ENCODE data around the gene HSD17B14.

DNA sequence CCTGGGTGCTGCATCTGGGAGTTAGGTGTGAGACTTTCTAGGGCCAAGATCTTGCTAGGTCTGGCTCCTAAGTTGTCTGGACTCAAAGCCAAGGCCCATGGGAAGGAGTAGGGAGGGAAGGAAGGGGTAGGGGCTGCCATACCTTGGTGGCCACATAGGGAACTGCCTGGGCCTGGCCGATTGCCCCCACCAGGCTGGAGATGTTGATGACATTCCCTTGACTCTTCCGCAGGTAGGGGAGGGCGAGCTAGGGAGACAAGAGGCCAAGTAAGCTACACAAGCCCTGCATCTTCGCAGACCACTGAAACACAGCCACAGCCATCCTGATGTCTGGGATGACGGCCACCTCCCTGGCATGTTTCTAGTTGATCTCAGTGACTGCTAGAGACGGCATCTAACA, 21.4 kb downstream of the HSD17B14 start:
- no peak for TF ChIP-seq POLR2A (IDR thresholded peaks at IDR 0.05)
- TF ChIP-seq, protein P1, sequence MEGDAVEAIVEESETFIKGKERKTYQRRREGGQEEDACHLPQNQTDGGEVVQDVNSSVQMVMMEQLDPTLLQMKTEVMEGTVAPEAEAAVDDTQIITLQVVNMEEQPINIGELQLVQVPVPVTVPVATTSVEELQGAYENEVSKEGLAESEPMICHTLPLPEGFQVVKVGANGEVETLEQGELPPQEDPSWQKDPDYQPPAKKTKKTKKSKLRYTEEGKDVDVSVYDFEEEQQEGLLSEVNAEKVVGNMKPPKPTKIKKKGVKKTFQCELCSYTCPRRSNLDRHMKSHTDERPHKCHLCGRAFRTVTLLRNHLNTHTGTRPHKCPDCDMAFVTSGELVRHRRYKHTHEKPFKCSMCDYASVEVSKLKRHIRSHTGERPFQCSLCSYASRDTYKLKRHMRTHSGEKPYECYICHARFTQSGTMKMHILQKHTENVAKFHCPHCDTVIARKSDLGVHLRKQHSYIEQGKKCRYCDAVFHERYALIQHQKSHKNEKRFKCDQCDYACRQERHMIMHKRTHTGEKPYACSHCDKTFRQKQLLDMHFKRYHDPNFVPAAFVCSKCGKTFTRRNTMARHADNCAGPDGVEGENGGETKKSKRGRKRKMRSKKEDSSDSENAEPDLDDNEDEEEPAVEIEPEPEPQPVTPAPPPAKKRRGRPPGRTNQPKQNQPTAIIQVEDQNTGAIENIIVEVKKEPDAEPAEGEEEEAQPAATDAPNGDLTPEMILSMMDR (IDR thresholded peaks at IDR 0.05), result no peak

All from uterus (tissue), 2 donors.